22Rv1 (cell line): ENCODE results near the gene DNAI2.
"Not testable (repeated sequence)": the region's sequence is repeated elsewhere in the genome, so short reads cannot be mapped to it uniquely, and the experiment has no call there.

Source experiments
- H3K27ac ChIP-seq: fragments of 450-650 bp; 2 replicates; pipeline ENCODE4 v1.5.1; 2017
- CTCF ChIP-seq: fragments of 450-650 bp; IDR thresholded peaks from 2 replicates; pipeline ENCODE4 v1.5.1; 2017; ENCODE audit warnings: mild to moderate bottlenecking
- ZFX ChIP-seq: fragments of 450-650 bp; IDR thresholded peaks from 2 replicates; pipeline ENCODE4 v1.6.1; 2017; ENCODE audit warnings: antibody characterized with exemption, borderline replicate concordance

DNAI2 gene

GRCh38 chr17:74277935-74278334, 3.9 kb downstream of the DNAI2 start:
- no peak for TF ChIP-seq ZFX
- TF ChIP-seq CTCF, result no peak
- H3K27ac ChIP-seq, result no peak overlapping the region

- not testable (repeated sequence) for H3K27ac ChIP-seq
These were observed 5.6 kb downstream of the DNAI2 start for GRCh38 chr17:74279617-74280016.

GRCh38 chr17:74280093-74280513, 6.1 kb downstream of the DNAI2 start:
- no peak overlapping the region for H3K27ac ChIP-seq
- TF ChIP-seq CTCF (no peak), ZFX (no peak)

GRCh38 chr17:74281799-74282198, 7.8 kb downstream of the DNAI2 start:
- no peak overlapping the region for H3K27ac ChIP-seq
- no peak for TF ChIP-seq CTCF
- no peak for TF ChIP-seq ZFX

- H3K27ac ChIP-seq, result not testable (repeated sequence)
These were observed 8.2 kb downstream of the DNAI2 start for GRCh38 chr17:74282274-74282586.

- H3K27ac ChIP-seq, result no peak overlapping the region
- TF ChIP-seq ZFX (no peak), CTCF (no peak)
These were observed 8.7 kb downstream of the DNAI2 start for GRCh38 chr17:74282587-74283370.

GRCh38 chr17:74283371-74283673, 9.3 kb downstream of the DNAI2 start:
- H3K27ac ChIP-seq, result no peak overlapping the region
- TF ChIP-seq ZFX, result no peak
- no peak for TF ChIP-seq CTCF

- TF ChIP-seq CTCF, result no peak
- TF ChIP-seq ZFX, result no peak
These were observed 13.1 kb downstream of the DNAI2 start for GRCh38 chr17:74287031-74287602.

More at GRCh38 chr17:74287031-74287602, 13.1 kb downstream of the DNAI2 start:
- H3K27ac ChIP-seq, result no peak overlapping the region
